ENCODE measurements around the gene CYP4F22.

DNA sequence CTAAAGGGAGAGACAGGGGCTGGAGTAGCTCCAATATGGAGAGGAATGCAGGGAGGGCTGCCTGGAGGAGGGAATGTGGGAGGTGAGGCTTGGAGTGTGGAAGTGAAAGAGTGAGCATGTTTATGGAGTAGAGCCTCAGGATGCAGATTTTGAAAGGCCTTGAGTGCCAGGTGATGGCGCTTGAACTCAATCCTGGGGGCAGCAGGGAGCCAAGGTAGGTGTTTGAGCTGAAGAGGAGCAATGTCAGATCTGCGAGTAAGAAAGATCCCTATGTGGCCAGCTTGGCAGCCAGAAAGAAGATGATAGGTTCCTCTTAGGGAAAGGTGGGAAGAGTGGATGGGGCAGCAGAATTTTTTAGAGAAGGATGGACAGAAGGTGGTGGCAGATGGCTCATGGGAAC lies 40.3 kb downstream of the CYP4F22 start:
- TF ChIP-seq POLR2AphosphoS5 (IDR thresholded peaks at IDR 0.05; ENCODE audit: low read depth, low read length) (no peak), ZNF274 (IDR thresholded peaks at IDR 0.05; ENCODE audit: low read depth, low read length) (no peak), SRF (IDR thresholded peaks at IDR 0.05; ENCODE audit: low read depth) (no peak), SIN3A (IDR thresholded peaks at IDR 0.05; ENCODE audit: low read depth) (no peak), ZFX (IDR thresholded peaks at IDR 0.05) (no peak), JUND (IDR thresholded peaks at IDR 0.05) (no peak)
- TF ChIP-seq, protein P1, sequence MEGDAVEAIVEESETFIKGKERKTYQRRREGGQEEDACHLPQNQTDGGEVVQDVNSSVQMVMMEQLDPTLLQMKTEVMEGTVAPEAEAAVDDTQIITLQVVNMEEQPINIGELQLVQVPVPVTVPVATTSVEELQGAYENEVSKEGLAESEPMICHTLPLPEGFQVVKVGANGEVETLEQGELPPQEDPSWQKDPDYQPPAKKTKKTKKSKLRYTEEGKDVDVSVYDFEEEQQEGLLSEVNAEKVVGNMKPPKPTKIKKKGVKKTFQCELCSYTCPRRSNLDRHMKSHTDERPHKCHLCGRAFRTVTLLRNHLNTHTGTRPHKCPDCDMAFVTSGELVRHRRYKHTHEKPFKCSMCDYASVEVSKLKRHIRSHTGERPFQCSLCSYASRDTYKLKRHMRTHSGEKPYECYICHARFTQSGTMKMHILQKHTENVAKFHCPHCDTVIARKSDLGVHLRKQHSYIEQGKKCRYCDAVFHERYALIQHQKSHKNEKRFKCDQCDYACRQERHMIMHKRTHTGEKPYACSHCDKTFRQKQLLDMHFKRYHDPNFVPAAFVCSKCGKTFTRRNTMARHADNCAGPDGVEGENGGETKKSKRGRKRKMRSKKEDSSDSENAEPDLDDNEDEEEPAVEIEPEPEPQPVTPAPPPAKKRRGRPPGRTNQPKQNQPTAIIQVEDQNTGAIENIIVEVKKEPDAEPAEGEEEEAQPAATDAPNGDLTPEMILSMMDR (IDR thresholded peaks at IDR 0.05 in 2 of 3, conservative IDR thresholded peaks at IDR 0.05 in 1 of 3; ENCODE audit: borderline replicate concordance in 1 of 3, insufficient read depth in 1 of 3, low read depth in 2 of 3, low read length in 2 of 3): no peak

All from HCT116 (cell line).